SK-N-MC (cell line): Measurements from ENCODE around the gene ANO2.

Experiments used
- DNase-seq: peaks from one replicate; pipeline ENCODE4 v3.0.0-alpha.2; 2011; ENCODE audit warnings: low read depth, low spot score
- H3K27ac ChIP-seq: fragments of 200-600 bp; sonication (generic); 2 replicates; pipeline ENCODE4 v1.5.1; 2016; ENCODE audit warnings: mixed run types
- H3K36me3 ChIP-seq: fragments of 200-600 bp; sonication (generic); 2 replicates; pipeline ENCODE4 v1.6.1; 2017; ENCODE audit warnings: antibody characterized with exemption, low read length, mixed read lengths; ENCODE audit not compliant: insufficient read depth
- H3K4me3 ChIP-seq: fragments of 200-600 bp; sonication (generic); 2 replicates; pipeline ENCODE4 v1.5.1; 2016
- H3K9ac ChIP-seq: fragments of 200-600 bp; sonication (generic); 2 replicates; pipeline ENCODE4 v1.8.0; 2017; ENCODE audit warnings: mixed run types, mixed read lengths; ENCODE audit not compliant: insufficient read length
- H3K9me3 ChIP-seq: fragments of 200-600 bp; sonication (generic); 2 replicates; pipeline ENCODE4 v1.6.1; 2017; ENCODE audit warnings: low read depth, mild to moderate bottlenecking, antibody characterized with exemption, low read length, moderate library complexity, mixed read lengths
- EZH2 ChIP-seq: fragments of 200-600 bp; sonication (generic); IDR thresholded peaks from one replicate; pipeline ENCODE4 v1.6.1; 2017; ENCODE audit warnings: antibody characterized with exemption
- FOXP2 ChIP-seq: optimal IDR thresholded peaks from 2 replicates; pipeline ENCODE3; 2011; ENCODE audit warnings: mild to moderate bottlenecking, moderate library complexity; ENCODE audit not compliant: insufficient read depth; ENCODE audit errors: extremely low read length, control extremely low read depth
- POLR2AphosphoS5 ChIP-seq: IDR thresholded peaks from 2 replicates; pipeline ENCODE4 v1.6.1; 2012; ENCODE audit warnings: mild to moderate bottlenecking, low read depth, low read length, borderline replicate concordance

The ANO2 gene

GRCh38 chr12:5927732-5928516, 17.1 kb downstream of the ANO2 start:
- no peak overlapping the region for H3K4me3 ChIP-seq
- no peaks in the 10 kb centered on the region for H3K9me3 ChIP-seq
- no peak overlapping the region for H3K9ac ChIP-seq
- no peak for TF ChIP-seq FOXP2
- TF ChIP-seq EZH2, result no peak
- TF ChIP-seq POLR2AphosphoS5, result no peak
- H3K27ac ChIP-seq, result no peak overlapping the region
- no peak for DNase-seq
- no peaks in the 10 kb centered on the region for H3K36me3 ChIP-seq

- TF ChIP-seq FOXP2, result no peak
- TF ChIP-seq POLR2AphosphoS5, result no peak
- no peak for TF ChIP-seq EZH2
- no peak for DNase-seq
- no peak overlapping the region for H3K9ac ChIP-seq
- no peaks in the 10 kb centered on the region for H3K36me3 ChIP-seq
- no peak overlapping the region for H3K4me3 ChIP-seq
- no peak overlapping the region for H3K27ac ChIP-seq
- no peaks in the 10 kb centered on the region for H3K9me3 ChIP-seq
These were observed 19.4 kb downstream of the ANO2 start for GRCh38 chr12:5925646-5926045.

GRCh38 chr12:5924342-5924741, 20.7 kb downstream of the ANO2 start:
- TF ChIP-seq POLR2AphosphoS5 (no peak), EZH2 (no peak), FOXP2 (no peak)

GRCh38 chr12:5923751-5924150, 21.3 kb downstream of the ANO2 start:
- DNase-seq, result no peak
- no peak overlapping the region for H3K9ac ChIP-seq
- H3K9me3 ChIP-seq, result no peaks in the 10 kb centered on the region
- TF ChIP-seq EZH2 (no peak), POLR2AphosphoS5 (no peak), FOXP2 (no peak)
- no peaks in the 10 kb centered on the region for H3K36me3 ChIP-seq
- H3K27ac ChIP-seq, result no peak overlapping the region
- no peak overlapping the region for H3K4me3 ChIP-seq

More at GRCh38 chr12:5924342-5924741, 20.7 kb downstream of the ANO2 start:
- no peak overlapping the region for H3K9ac ChIP-seq
- H3K9me3 ChIP-seq, result no peaks in the 10 kb centered on the region
- no peak for DNase-seq
- H3K36me3 ChIP-seq, result no peaks in the 10 kb centered on the region
- H3K4me3 ChIP-seq, result no peak overlapping the region
- H3K27ac ChIP-seq, result no peak overlapping the region

DNA sequence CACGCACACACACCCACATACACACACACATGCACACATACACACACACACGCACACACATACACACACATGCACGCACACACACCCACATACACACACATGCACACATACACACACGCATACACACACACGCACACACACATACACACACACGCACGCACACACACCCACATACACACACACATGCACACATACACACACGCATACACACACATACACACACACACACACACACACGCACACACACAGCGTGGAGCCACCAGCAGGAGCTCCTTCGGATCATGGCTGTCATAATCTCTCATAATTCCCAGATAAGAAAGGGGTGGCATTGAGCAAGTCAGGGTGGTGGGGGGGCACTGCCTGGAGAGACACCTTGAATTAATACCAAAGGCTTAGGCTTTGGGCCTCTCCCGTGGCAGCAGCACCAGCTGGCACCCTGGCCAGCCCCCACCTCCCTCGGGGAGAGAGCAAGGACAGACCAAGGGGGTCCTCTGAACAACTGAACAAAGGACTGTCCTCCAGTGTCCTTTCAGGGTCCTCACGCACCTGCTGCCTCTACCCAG, 21.9 kb downstream of the ANO2 start:
- TF ChIP-seq FOXP2 (no peak), EZH2 (no peak), POLR2AphosphoS5 (no peak)
- Histone ChIP-seq H3K9ac (no peak overlapping the region), H3K4me3 (no peak overlapping the region), H3K27ac (no peak overlapping the region), H3K36me3 (no peaks in the 10 kb centered on the region), H3K9me3 (no peaks in the 10 kb centered on the region)
- no peak for DNase-seq

DNA sequence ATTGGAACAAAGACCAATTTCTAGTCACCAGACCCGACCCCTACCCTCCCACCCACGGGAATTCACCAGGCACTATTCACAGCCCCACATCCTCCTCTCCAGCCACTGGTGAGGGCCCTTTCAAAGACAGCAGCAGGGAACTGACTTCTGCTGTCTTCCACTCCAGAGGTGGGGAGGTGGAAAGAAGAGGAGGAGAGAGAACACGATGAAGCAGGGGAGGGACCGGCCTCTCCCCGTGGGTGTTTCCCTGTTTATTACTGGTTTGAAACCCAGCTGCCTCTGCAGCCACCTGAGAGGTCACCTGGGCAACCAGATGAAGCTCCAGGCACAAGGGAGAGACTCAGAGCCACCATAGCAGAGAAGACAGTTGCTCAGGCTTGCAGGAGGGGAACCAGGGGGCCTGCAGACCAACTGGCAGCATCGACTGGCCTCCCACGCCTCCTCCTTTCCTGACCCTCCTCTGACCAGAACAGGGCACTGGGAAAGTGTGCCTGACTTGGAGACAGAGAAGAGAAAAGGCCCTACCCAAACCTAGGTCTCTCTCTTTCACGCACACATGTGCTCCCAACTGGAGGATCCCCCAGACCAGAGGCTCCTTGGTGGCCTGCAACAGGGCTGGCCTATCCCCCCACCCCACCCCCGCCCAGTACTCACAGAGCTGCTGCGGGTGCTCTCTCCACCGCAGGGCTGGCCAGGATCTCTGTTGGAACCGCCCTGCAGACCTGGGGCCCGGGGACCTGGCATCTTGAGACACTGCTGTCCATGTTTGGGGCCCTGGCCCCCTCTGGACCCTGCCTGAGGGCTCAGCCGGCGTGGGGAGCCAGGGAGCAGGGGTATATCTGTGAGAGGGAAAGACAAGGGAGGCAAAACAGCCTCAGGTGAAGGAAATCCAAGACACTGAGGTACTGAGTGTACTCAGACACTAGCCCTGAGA, 22.8 kb downstream of the ANO2 start:
- no peaks in the 10 kb centered on the region for H3K36me3 ChIP-seq
- no peak overlapping the region for H3K4me3 ChIP-seq
- TF ChIP-seq EZH2 (no peak), FOXP2 (no peak), POLR2AphosphoS5 (no peak)
- no peak overlapping the region for H3K27ac ChIP-seq
- no peak overlapping the region for H3K9ac ChIP-seq
- DNase-seq, result no peak
- H3K9me3 ChIP-seq, result no peaks in the 10 kb centered on the region

DNA sequence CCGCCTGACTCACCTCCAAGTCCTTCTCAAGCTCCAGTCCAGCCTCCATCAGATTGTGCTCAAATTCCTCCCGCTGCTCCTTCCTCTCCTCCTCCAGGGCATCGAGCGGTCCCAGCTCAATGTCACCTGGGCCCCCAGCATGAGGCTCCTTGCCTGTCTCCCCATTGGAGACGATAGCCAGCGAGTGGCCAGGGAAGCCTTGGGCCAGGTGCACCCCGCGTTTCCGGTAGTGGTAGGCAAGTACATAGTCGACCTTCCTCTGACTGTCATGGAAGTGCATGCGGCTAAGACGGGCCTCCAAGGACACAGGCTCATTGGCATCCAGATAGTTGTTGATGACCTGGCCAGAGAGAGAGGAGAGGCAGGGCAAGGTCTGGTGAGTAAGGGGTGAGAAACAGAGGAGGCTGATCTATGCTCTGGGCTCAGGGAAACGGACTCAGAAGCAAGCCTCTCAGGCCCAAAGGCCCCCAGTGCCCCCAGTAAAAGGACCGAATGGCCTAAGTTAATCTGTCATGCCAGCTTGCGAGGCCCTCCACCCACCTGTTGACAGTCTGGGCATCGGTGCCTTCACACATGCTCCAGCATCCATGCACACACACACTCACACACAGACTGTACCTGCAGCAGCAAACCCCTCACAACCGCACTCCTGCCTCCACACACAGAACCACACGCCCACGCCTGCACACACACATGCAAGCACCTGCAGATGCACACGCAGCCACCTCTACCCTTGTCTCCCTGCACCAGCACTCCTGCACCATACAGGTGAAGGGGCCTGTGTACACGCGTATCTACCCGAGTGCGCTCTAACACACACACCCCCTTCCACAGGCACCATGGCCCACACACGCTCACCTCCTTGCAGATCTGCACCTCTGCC, 23.8 kb downstream of the ANO2 start:
- Histone ChIP-seq H3K9ac (no peak overlapping the region), H3K36me3 (no peaks in the 10 kb centered on the region), H3K27ac (no peak overlapping the region), H3K9me3 (no peaks in the 10 kb centered on the region), H3K4me3 (no peak overlapping the region)
- no peak for DNase-seq
- TF ChIP-seq FOXP2, result no peak
- TF ChIP-seq EZH2, result no peak
